Mesendoderm (in vitro differentiated cells): Measurements from ENCODE around the gene FRAT2.

Experiments used
- DNase-seq: peaks from one replicate; pipeline ENCODE4 v3.0.0; 2013
- H2AK5ac ChIP-seq: 2 replicates; pipeline ENCODE4 v1.6.1; 2013; ENCODE audit warnings: low read length, inconsistent platforms
- H2BK120ac ChIP-seq: 2 replicates; pipeline ENCODE4 v1.6.1; 2013; ENCODE audit warnings: low read depth, mild to moderate bottlenecking, low read length, moderate library complexity, mixed read lengths
- H2BK15ac ChIP-seq: replicated peaks from 2 replicates; pipeline ENCODE4 v1.6.1; 2013; ENCODE audit warnings: low read depth, mild to moderate bottlenecking, moderate library complexity
- H2BK5ac ChIP-seq: 2 replicates; pipeline ENCODE4 v1.6.1; 2013; ENCODE audit warnings: low read length, inconsistent platforms
- H3K18ac ChIP-seq: 2 replicates; pipeline ENCODE4 v1.6.1; 2013; ENCODE audit warnings: mild to moderate bottlenecking, low read length, mixed read lengths
- H3K23ac ChIP-seq: one replicate; pipeline ENCODE4 v1.6.1; 2013; ENCODE audit warnings: low read length
- H3K27ac ChIP-seq: 2 replicates; pipeline ENCODE4 v1.5.1; 2013; ENCODE audit warnings: low read depth, mild to moderate bottlenecking, inconsistent platforms, low read length, moderate library complexity
- H3K27me3 ChIP-seq: 2 replicates; pipeline ENCODE4 v1.6.1; 2013; ENCODE audit warnings: low read length, control low read depth, mild to moderate bottlenecking, inconsistent platforms; ENCODE audit not compliant: insufficient read depth, poor library complexity
- H3K36me3 ChIP-seq: 2 replicates; pipeline ENCODE4 v1.6.1; 2013; ENCODE audit warnings: low read length, inconsistent platforms; ENCODE audit not compliant: control insufficient read depth, insufficient read depth
- H3K4ac ChIP-seq: one replicate; pipeline ENCODE4 v1.6.1; 2013; ENCODE audit warnings: low read depth, mild to moderate bottlenecking, low read length, moderate library complexity
- H3K4me1 ChIP-seq: 2 replicates; pipeline ENCODE4 v1.6.1; 2013; ENCODE audit warnings: low read depth, low read length, inconsistent platforms; ENCODE audit not compliant: control insufficient read depth
- H3K4me2 ChIP-seq: 2 replicates; pipeline ENCODE4 v1.6.1; 2013; ENCODE audit warnings: low read length
- H3K4me3 ChIP-seq: 2 replicates; pipeline ENCODE4 v1.5.1; 2013; ENCODE audit warnings: mild to moderate bottlenecking, low read length
- H3K56ac ChIP-seq: one replicate; pipeline ENCODE4 v1.6.1; 2013; ENCODE audit warnings: low read length
- H3K79me1 ChIP-seq: 2 replicates; pipeline ENCODE4 v1.6.1; 2013; ENCODE audit warnings: low read length, inconsistent platforms
- H3K79me2 ChIP-seq: 2 replicates; pipeline ENCODE4 v1.6.1; 2013; ENCODE audit warnings: mild to moderate bottlenecking, low read length; ENCODE audit not compliant: control insufficient read depth, insufficient read depth
- H3K9ac ChIP-seq: 2 replicates; pipeline ENCODE4 v1.6.1; 2013; ENCODE audit warnings: low read length, inconsistent platforms
- H4K5ac ChIP-seq: one replicate; pipeline ENCODE4 v1.6.1; 2013; ENCODE audit warnings: low read length
- H4K8ac ChIP-seq: one replicate; pipeline ENCODE4 v1.6.1; 2013; ENCODE audit warnings: low read depth, mild to moderate bottlenecking, control low read depth, low read length, moderate library complexity
- WGBS: extraction: QIAGEN DNeasy Blood & Tissue Kit; methylation state at CpG from one replicate; pipeline ENCODE4 v1.1.7; 2013; ENCODE audit warnings: low lambda C conversion rate, missing lambda C conversion rate; ENCODE audit not compliant: insufficient coverage; ENCODE audit errors: extremely low coverage; 5-methylcytosine and 5-hydroxymethylcytosine counted together

Gene FRAT2

DNA sequence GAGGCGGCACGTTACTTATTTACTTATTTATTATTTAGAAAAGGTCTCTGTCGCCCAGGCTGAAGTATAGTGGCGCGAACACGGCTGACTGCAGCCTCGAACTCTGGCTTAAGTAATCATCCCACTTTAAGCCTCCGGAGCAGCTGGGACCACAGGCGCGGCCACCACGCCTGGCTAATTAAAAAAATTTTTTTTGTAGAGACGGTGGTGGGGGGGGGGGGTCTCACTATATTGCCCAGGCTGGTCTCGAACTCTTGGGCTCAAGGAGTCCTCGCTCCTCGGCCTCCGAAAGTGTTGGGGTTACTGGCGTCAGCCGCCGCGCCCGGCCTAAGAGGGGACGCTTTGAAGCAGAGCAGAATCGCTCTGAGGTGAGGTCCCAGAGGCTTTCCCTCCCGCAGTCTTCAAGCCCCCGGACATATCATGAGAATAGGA lies 675 bp upstream of the FRAT2 start:
- H3K4me2 ChIP-seq = no peak overlapping the region
- no peak overlapping the region for H3K27ac ChIP-seq
- no peak overlapping the region for H2AK5ac ChIP-seq
- DNase-seq = no peak
- no peak overlapping the region for H4K5ac ChIP-seq
- peak overlapping the region; percentile 53 for H3K9ac ChIP-seq
- H3K4me3 ChIP-seq = no peak overlapping the region
- no peaks in the 10 kb centered on the region for H3K27me3 ChIP-seq
- WGBS = no CpG with 5 or more reads among the region's 25 CpGs
- no peak overlapping the region for H2BK120ac ChIP-seq
- no peak overlapping the region for H2BK5ac ChIP-seq
- peak overlapping the region; percentile 75 for H3K56ac ChIP-seq
- no peak overlapping the region for H4K8ac ChIP-seq
- H3K79me2 ChIP-seq = peaks cover 6% of the 10 kb centered on the region
- H3K23ac ChIP-seq = no peak overlapping the region
- H3K4me1 ChIP-seq = peaks cover 1% of the 10 kb centered on the region
- H3K18ac ChIP-seq = peak overlapping the region; percentile 85
- no peak overlapping the region for H2BK15ac ChIP-seq
- peak overlapping the region; percentile 73 for H3K4ac ChIP-seq
- no peaks in the 10 kb centered on the region for H3K36me3 ChIP-seq
- peaks cover 4% of the 10 kb centered on the region for H3K79me1 ChIP-seq

DNA sequence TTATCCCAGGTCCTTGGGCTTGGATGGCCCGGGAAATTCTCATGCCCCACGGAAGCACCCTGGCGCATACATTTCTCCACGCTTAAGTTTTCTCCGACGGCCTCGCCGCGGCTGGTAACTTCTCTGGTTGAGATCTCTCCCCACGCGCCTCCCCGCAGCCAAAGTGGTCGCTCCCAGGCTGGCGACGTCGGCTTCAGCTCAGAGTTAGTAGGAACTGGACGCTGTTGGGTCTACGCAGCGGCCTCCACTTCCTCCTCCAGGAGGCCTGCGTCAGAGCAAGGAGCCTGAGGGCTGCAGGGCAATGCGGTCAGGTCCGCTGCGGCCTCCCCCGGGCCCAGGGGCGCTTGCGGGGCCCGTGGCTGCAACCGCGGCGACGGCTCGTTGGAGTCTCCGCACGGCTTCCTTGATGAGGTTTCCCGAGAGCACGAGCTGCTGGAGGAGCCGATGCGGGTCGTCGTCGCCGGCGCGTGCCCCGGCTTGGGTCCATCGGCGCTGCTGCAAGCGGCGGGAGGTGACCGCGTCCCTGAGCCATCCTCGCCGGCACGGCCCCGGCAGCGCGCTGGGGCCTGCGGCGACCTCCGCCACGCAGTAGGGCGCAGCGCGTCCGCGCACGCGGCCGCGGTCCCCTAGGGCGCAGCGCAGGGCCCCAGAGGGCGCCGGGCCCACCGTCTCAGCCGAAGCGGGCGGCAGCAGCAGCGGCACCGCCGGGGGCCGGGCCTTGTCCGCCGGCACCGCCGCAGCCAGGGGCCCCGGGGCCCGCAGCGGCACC lies 744 bp downstream of the FRAT2 start:
- no peak overlapping the region for H2BK5ac ChIP-seq
- H4K5ac ChIP-seq = no peak overlapping the region
- no peak overlapping the region for H2BK15ac ChIP-seq
- no peaks in the 10 kb centered on the region for H3K36me3 ChIP-seq
- H3K27ac ChIP-seq = peak overlapping the region; percentile 53
- H3K18ac ChIP-seq = peak overlapping the region; percentile 41
- no peaks in the 10 kb centered on the region for H3K27me3 ChIP-seq
- H3K56ac ChIP-seq = peak overlapping the region; percentile 92
- H4K8ac ChIP-seq = no peak overlapping the region
- H3K23ac ChIP-seq = no peak overlapping the region
- H3K79me2 ChIP-seq = peaks cover 6% of the 10 kb centered on the region
- H3K4ac ChIP-seq = no peak overlapping the region
- H3K79me1 ChIP-seq = peaks cover 6% of the 10 kb centered on the region
- peak overlapping the region; percentile 73 for H3K9ac ChIP-seq
- H2AK5ac ChIP-seq = no peak overlapping the region
- DNase-seq = peak; percentile 80
- no peak overlapping the region for H2BK120ac ChIP-seq
- H3K4me3 ChIP-seq = peak overlapping the region; percentile 57
- no CpG with 5 or more reads among the region's 89 CpGs for WGBS
- peak overlapping the region; percentile 25 for H3K4me2 ChIP-seq
- peaks cover 5% of the 10 kb centered on the region for H3K4me1 ChIP-seq

DNA sequence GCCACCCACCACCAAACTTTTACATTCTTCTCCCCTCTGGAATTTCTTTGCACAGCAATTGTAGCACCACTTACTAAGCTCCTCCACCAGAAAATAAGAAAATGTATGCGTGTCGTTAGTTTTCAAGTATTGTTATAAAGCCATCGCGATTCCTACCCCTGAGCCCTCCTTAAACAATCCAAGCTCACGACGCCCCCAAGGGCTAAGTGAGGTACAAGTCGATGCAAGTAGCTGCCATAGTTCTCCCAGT lies 1.3 kb downstream of the FRAT2 start:
- Histone ChIP-seq H2AK5ac (no peak overlapping the region), H2BK15ac (no peak overlapping the region), H3K4me3 (peak overlapping the region; percentile 57), H3K4ac (no peak overlapping the region), H2BK5ac (no peak overlapping the region), H3K79me1 (peaks cover 6% of the 10 kb centered on the region), H3K56ac (peak overlapping the region; percentile 92), H2BK120ac (no peak overlapping the region), H3K4me1 (peaks cover 6% of the 10 kb centered on the region), H3K4me2 (peak overlapping the region; percentile 25), H3K27ac (no peak overlapping the region), H3K18ac (no peak overlapping the region), H4K5ac (no peak overlapping the region), H3K36me3 (no peaks in the 10 kb centered on the region), H3K23ac (no peak overlapping the region), H3K27me3 (no peaks in the 10 kb centered on the region), H3K79me2 (peaks cover 6% of the 10 kb centered on the region), H4K8ac (no peak overlapping the region), H3K9ac (peak overlapping the region; percentile 73)
- no CpG with 5 or more reads among the region's 7 CpGs for WGBS
- peak; percentile 81 for DNase-seq

DNA sequence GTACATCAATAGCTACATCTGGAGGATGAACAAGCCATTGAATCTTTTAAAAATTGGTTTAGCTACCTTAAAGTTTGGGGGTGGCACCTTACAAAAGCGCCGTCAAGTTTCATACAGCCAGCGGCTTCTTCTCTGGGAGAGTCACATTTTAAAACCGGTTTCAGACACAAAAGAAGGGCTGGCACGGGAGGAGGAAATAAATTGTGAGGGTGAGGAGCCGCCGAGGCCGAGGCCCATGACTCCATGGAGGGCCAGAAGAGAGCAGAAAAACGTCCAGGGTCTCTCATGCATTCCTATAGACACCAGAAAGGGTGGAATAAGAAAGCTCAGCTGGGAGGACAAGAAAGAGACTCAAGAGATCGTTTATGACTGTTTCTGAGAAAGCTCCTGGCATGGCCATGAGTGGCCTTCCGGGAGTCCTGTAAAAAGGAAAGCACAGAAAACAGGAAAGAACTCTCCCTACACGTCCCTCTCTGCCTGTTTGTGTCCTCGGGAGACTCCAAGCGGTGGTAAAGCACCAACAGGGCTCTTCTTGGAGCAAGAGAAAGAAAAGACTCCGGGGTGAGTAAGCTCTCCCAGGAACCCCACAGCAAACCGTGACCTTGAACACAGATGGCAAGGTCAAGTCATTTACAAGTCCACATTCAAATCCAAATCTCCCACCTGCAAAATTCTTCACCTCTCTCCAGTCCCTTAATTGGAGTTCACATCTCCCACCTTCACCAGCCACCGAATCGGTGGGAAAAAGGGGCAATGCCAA lies 1.8 kb downstream of the FRAT2 start:
- no peak overlapping the region for H2BK5ac ChIP-seq
- H3K9ac ChIP-seq = peak overlapping the region; percentile 73
- no peaks in the 10 kb centered on the region for H3K36me3 ChIP-seq
- H3K79me2 ChIP-seq = peaks cover 6% of the 10 kb centered on the region
- H2AK5ac ChIP-seq = no peak overlapping the region
- H3K56ac ChIP-seq = peak overlapping the region; percentile 70
- H4K8ac ChIP-seq = no peak overlapping the region
- H3K4me2 ChIP-seq = peak overlapping the region; percentile 25
- WGBS = no CpG with 5 or more reads among the region's 18 CpGs
- peak overlapping the region; percentile 76 for H3K18ac ChIP-seq
- H3K4ac ChIP-seq = no peak overlapping the region
- H2BK15ac ChIP-seq = no peak overlapping the region
- no peak overlapping the region for H2BK120ac ChIP-seq
- peak overlapping the region; percentile 57 for H3K4me3 ChIP-seq
- no peaks in the 10 kb centered on the region for H3K27me3 ChIP-seq
- H3K23ac ChIP-seq = no peak overlapping the region
- peaks cover 6% of the 10 kb centered on the region for H3K79me1 ChIP-seq
- no peak overlapping the region for H4K5ac ChIP-seq
- H3K27ac ChIP-seq = no peak overlapping the region
- DNase-seq = peak; percentile 89
- peaks cover 6% of the 10 kb centered on the region for H3K4me1 ChIP-seq

DNA sequence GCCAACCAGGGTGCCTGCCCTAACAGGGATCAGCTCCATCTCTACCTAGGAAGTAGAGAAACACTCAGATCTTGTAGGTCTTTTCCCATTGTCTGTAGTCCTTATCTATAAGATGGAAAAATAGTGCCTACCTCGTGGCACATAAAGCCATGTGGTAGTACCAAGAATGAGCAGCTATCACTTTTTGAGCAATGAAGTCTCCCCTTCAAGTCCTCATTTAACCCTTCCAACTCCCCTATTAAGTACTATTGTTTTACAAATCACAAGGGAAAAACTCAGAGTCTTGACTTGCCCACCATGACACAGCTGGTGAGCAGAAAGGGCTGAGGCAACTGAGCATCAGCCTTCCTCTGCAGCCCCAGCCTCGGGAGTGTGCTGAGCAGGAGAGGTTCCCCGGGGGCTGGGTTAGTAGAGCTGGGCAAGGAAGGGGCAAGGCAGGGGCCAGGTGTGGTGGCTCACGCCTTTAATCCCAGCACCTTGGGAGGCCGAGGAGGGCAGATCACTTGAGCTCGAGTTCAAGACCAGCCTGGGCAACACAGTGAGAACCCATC lies 3.3 kb downstream of the FRAT2 start:
- Histone ChIP-seq H2BK120ac (no peak overlapping the region), H3K36me3 (no peaks in the 10 kb centered on the region), H3K18ac (no peak overlapping the region), H4K8ac (no peak overlapping the region), H3K9ac (no peak overlapping the region), H3K4me1 (peaks cover 6% of the 10 kb centered on the region), H3K4me3 (no peak overlapping the region), H3K27ac (no peak overlapping the region), H3K23ac (no peak overlapping the region), H3K27me3 (no peaks in the 10 kb centered on the region), H3K4ac (no peak overlapping the region), H2BK5ac (no peak overlapping the region), H2AK5ac (no peak overlapping the region), H3K79me2 (peaks cover 6% of the 10 kb centered on the region), H3K79me1 (peaks cover 6% of the 10 kb centered on the region), H4K5ac (no peak overlapping the region), H3K56ac (no peak overlapping the region), H3K4me2 (no peak overlapping the region), H2BK15ac (no peak overlapping the region)
- DNase-seq = no peak
- no CpG with 5 or more reads among the region's 6 CpGs for WGBS
